Fibroblast of lung (primary cell): ENCODE results near the gene TBL1Y. TPM values are rescaled to one million over a fixed set of nuclear protein-coding genes. Genes with fewer than 3 reads are reported as not detected.

ENCODE experiments used
- DNase-seq, 2 donors: peaks; one replicate each; pipeline versions ENCODE4 v3.0.0 to v3.0.0-alpha.2; 2010; ENCODE audit warnings: low read depth in 2 of 2
- H2AFZ ChIP-seq: 2 replicates; pipeline ENCODE4 v1.5.1; 2012; ENCODE audit warnings: low read length, control low read depth, inconsistent platforms
- H3K27ac ChIP-seq: 2 replicates; pipeline ENCODE4 v1.5.1; 2011; ENCODE audit warnings: low read length, control low read depth; ENCODE audit not compliant: insufficient read depth
- H3K27me3 ChIP-seq: 2 replicates; pipeline ENCODE4 v1.5.1; 2011; ENCODE audit warnings: mild to moderate bottlenecking, low read length; ENCODE audit not compliant: control insufficient read depth, insufficient read depth
- H3K36me3 ChIP-seq: 2 replicates; pipeline ENCODE4 v1.5.1; 2011; ENCODE audit warnings: low read length; ENCODE audit not compliant: control insufficient read depth, insufficient read depth
- H3K4me1 ChIP-seq: 2 replicates; pipeline ENCODE4 v1.5.1; 2011; ENCODE audit warnings: low read length; ENCODE audit not compliant: control insufficient read depth, insufficient read depth; ENCODE audit errors: extremely low read depth
- H3K4me2 ChIP-seq: 2 replicates; pipeline ENCODE4 v1.5.1; 2011; ENCODE audit warnings: low read length, control low read depth; ENCODE audit not compliant: insufficient read depth; ENCODE audit errors: extremely low read depth
- H3K4me3 ChIP-seq, 4 experiments: fragments of 200-600 bp in 1 of 4; sonication (generic) in 1 of 4; replicated peaks in 1 of 4; 2 replicates each; pipeline ENCODE4 v1.5.1; 2011 to 2016; ENCODE audit warnings: low read length in 4 of 4, low read depth in 3 of 4, mild to moderate bottlenecking in 3 of 4, control low read depth in 2 of 4, inconsistent platforms in 1 of 4, mixed read lengths in 1 of 4; ENCODE audit not compliant: insufficient read depth in 1 of 4; ENCODE audit errors: control extremely low read depth in 1 of 4
- H3K79me2 ChIP-seq: 2 replicates; pipeline ENCODE4 v1.5.1; 2012; ENCODE audit warnings: mild to moderate bottlenecking, low read length, inconsistent platforms; ENCODE audit not compliant: control insufficient read depth, insufficient read depth
- H3K9ac ChIP-seq: 2 replicates; pipeline ENCODE4 v1.5.1; 2011; ENCODE audit warnings: mild to moderate bottlenecking, low read length, control low read depth; ENCODE audit not compliant: insufficient read depth
- H3K9me3 ChIP-seq: 2 replicates; pipeline ENCODE4 v1.5.1; 2012; ENCODE audit warnings: low read depth, low read length; ENCODE audit not compliant: control insufficient read depth, insufficient read depth
- H4K20me1 ChIP-seq: 2 replicates; pipeline ENCODE4 v1.5.1; 2011; ENCODE audit warnings: low read length; ENCODE audit not compliant: control insufficient read depth, insufficient read depth; ENCODE audit errors: extremely low read depth
- EZH2 ChIP-seq: IDR thresholded peaks from 2 replicates; pipeline ENCODE4 v1.5.1; 2012; ENCODE audit warnings: low read length, control low read depth, mild to moderate bottlenecking; ENCODE audit errors: missing control alignments
- polyA plus RNA-seq, 2 donors: library from polyadenylated mRNA; depleted of rRNA in 1 of 2; stranded (reverse) in 1 of 2; unstranded in 1 of 2; fragments of >200 nt; gene quantifications; 2 replicates each; pipeline ENCODE4 v1.2.1, GENCODE V29; 2011 to 2012; ENCODE audit warnings: missing spikeins in 1 of 2
- total RNA-seq: library from RNA; depleted of rRNA; stranded (reverse); fragments of >200 nt; gene quantifications from 2 replicates; pipeline ENCODE4 v1.2.1, GENCODE V29; 2014
- TF ChIP-seq, protein P1 (sequence below), 2 donors: IDR thresholded peaks in 1 of 2; conservative IDR thresholded peaks in 1 of 2; 1 replicate in 1 of 2; 2 replicates in 1 of 2; pipeline ENCODE4 v1.5.1; 2011 to 2012; ENCODE audit warnings: low read length in 2 of 2, control low read depth in 1 of 2, inconsistent platforms in 1 of 2, low read depth in 1 of 2, mild to moderate bottlenecking in 1 of 2

The TBL1Y gene
- total and polyA plus RNA-seq, 2 donors (not counting 1 experiment from before 2014, with no cell fraction given), result not detected

DNA sequence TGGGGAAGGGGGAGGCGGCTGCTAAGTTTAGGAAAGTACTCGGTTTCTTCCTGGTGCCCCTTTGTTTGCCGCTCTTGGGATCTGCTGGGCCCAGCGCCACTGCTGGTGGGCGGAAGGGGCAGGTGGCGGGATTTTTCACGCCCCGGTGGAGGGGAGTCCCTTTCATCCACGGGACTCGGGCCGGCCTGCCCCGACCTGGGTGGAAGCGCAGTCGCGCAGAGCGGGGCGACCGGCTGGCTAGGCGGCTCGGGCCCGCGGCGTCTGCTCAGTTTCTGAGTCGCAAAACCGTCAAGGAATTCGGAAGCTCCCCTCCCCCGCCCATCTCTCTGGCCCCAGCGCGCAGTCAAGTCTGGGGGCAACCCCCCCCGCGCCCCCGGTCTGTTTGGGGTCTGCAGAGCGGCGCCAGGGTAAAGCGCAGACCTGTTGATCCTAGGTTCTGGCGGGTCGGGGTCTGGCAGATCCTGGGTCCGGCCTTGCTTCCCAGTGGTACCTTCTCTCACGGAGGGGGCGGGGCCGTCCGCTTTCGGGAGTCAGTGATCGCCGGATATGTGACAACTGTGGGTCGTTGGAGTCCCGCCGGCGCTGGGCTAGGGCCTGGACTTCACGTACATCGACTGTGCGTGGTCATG, 870 bp downstream of the TBL1Y start, which contains the start of gene AMELY:
Gene AMELY, minus strand, starts transcription at position 500 of the 629 bp plus-strand sequence. CDS start 39,144 bp downstream, outside the sequence.
- Histone ChIP-seq H3K4me3 (no peak within 1 kb of the TSS), H3K36me3 (no peaks in the 10 kb centered on the region), H3K79me2 (no peaks in the 10 kb centered on the region), H3K9ac (no peak within 1 kb of the TSS), H3K4me1 (no peaks in the 10 kb centered on the region), H3K4me2 (no peak within 1 kb of the TSS), H4K20me1 (no peaks in the 10 kb centered on the region), H3K27me3 (no peaks in the 10 kb centered on the region), H2AFZ (no peak within 1 kb of the TSS), H3K27ac (no peak within 1 kb of the TSS), H3K9me3 (no peaks in the 10 kb centered on the region)
- DNase-seq, result no peak
- TF ChIP-seq, protein P1, sequence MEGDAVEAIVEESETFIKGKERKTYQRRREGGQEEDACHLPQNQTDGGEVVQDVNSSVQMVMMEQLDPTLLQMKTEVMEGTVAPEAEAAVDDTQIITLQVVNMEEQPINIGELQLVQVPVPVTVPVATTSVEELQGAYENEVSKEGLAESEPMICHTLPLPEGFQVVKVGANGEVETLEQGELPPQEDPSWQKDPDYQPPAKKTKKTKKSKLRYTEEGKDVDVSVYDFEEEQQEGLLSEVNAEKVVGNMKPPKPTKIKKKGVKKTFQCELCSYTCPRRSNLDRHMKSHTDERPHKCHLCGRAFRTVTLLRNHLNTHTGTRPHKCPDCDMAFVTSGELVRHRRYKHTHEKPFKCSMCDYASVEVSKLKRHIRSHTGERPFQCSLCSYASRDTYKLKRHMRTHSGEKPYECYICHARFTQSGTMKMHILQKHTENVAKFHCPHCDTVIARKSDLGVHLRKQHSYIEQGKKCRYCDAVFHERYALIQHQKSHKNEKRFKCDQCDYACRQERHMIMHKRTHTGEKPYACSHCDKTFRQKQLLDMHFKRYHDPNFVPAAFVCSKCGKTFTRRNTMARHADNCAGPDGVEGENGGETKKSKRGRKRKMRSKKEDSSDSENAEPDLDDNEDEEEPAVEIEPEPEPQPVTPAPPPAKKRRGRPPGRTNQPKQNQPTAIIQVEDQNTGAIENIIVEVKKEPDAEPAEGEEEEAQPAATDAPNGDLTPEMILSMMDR (conservative IDR thresholded peaks at IDR 0.05 in 1 of 2, IDR thresholded peaks at IDR 0.05 in 1 of 2; ENCODE audit: low read depth in 1 of 2, low read length in 2 of 2), result no peak
- no peak for TF ChIP-seq EZH2

DNA sequence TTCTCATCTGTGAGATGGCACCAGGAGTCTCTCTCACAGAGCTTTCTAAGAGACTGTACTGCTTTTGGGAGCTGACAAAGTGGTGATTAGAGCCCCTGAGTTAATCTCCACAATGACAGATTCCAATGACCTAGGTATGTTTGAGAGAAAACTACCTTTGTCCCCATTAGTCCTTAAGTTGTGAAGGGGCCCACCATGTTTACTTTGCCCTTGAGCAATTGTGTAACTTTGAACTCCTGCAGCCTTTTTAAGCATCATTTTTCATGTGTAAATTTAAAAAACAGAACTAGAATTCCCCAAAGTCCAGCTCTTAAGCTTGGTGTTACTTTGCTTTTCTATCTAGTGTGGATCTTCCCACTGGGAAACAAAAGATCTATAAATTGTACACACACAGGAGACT, 2.9 kb downstream of the TBL1Y start:
- Histone ChIP-seq H3K27ac (no peak overlapping the region), H4K20me1 (no peaks in the 10 kb centered on the region)
- TF ChIP-seq, protein P1 (conservative IDR thresholded peaks at IDR 0.05 in 1 of 2, IDR thresholded peaks at IDR 0.05 in 1 of 2; ENCODE audit: low read depth in 1 of 2, low read length in 2 of 2), result no peak
- TF ChIP-seq EZH2, result no peak

DNA sequence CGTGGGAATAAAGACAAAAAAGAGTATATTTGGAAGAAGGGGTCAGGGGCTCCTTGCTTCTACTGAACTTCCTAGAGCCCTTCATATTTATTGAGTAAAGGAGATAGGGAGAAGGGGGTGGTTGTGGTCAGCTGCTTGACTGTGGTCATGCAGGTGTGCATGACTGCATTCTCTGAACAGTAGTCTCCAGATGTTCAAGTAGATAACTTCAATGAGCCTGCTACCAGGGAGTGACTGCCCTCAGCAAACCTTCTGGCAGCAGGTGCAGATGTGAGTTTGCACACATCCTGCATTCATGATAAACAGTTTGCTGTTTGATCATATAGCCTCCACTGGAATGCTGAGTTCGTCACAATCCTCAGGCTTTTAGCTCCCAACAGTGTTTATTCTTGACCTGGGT, 10.6 kb downstream of the TBL1Y start:
- no peak overlapping the region for H3K9ac ChIP-seq
- H3K4me1 ChIP-seq, result no peaks in the 10 kb centered on the region
- H4K20me1 ChIP-seq, result no peaks in the 10 kb centered on the region
- TF ChIP-seq EZH2, result no peak
- TF ChIP-seq, protein P1 (conservative IDR thresholded peaks at IDR 0.05 in 1 of 2, IDR thresholded peaks at IDR 0.05 in 1 of 2; ENCODE audit: low read depth in 1 of 2, low read length in 2 of 2), result no peak
- no peaks in the 10 kb centered on the region for H3K9me3 ChIP-seq
- H3K27ac ChIP-seq, result no peak overlapping the region
- H3K4me3 ChIP-seq, result no peak overlapping the region
- H3K79me2 ChIP-seq, result no peaks in the 10 kb centered on the region
- no peak overlapping the region for H2AFZ ChIP-seq
- DNase-seq, result no peak
- no peak overlapping the region for H3K4me2 ChIP-seq
- no peaks in the 10 kb centered on the region for H3K27me3 ChIP-seq
- H3K36me3 ChIP-seq, result no peaks in the 10 kb centered on the region

More for the DNA sequence above, 2.9 kb downstream of the TBL1Y start:
- Histone ChIP-seq H3K4me3 (no peak overlapping the region), H2AFZ (no peak overlapping the region), H3K9ac (no peak overlapping the region), H3K4me2 (no peak overlapping the region), H3K36me3 (no peaks in the 10 kb centered on the region), H3K27me3 (no peaks in the 10 kb centered on the region), H3K4me1 (no peaks in the 10 kb centered on the region), H3K9me3 (no peaks in the 10 kb centered on the region), H3K79me2 (no peaks in the 10 kb centered on the region)
- no peak for DNase-seq
